ENCODE measurements around the gene PHACTR4. TPM values are rescaled to one million over a fixed set of nuclear protein-coding genes. Genes with fewer than 3 reads are reported as not detected.
A peak's percentile ranks its signal among the peaks of the same experiment; 100 is the strongest.

The PHACTR4 gene
- total RNA-seq, 6 experiments from 2014 or later: 16.1 to 25.8 (median 23.3) TPM

GRCh38 chr1:28437924-28438699 is 68.6 kb downstream of the PHACTR4 start:
- Histone ChIP-seq H3K4me1 (peaks cover 0 to 18% (median 5%) of the 10 kb centered on the region in 4 donors), H3K27ac (peak overlapping the region; percentile 29 to 59 (median 58)), H3K4me3 (peak overlapping the region; percentile 4 to 19 (median 15)), H3K36me3 (no peaks in the 10 kb centered on the region), H3K27me3 (no peaks in the 10 kb centered on the region), H3K9me3 (no peaks in the 10 kb centered on the region)
- ATAC-seq (peak; percentile 98 to 100 (median 100)), DNase-seq (peak; percentile 77 to 87 (median 80))
- intact Hi-C loops (cut with DNase I): no loop called here
- TF ChIP-seq POLR2A (IDR thresholded peaks at IDR 0.05) (peak; percentile 81), CTCF (IDR thresholded peaks at IDR 0.05) (no peak)
- 28% methylated on average over 10 of the region's 10 CpGs for WGBS (ENCODE audit: insufficient coverage, low coverage, low lambda C conversion rate, missing lambda C conversion rate)

GRCh38 chr1:28439320-28439719 is 69.8 kb downstream of the PHACTR4 start:
- TF ChIP-seq CTCF (IDR thresholded peaks at IDR 0.05) (no peak), POLR2A (IDR thresholded peaks at IDR 0.05) (no peak)
- ATAC-seq (no peak), DNase-seq (no peak)
- Histone ChIP-seq H3K27me3 (no peaks in the 10 kb centered on the region), H3K4me3 (no peak overlapping the region), H3K27ac (no peak overlapping the region), H3K4me1 (peaks cover 0 to 18% (median 5%) of the 10 kb centered on the region in 4 donors), H3K36me3 (no peaks in the 10 kb centered on the region), H3K9me3 (no peaks in the 10 kb centered on the region)
- intact Hi-C loops (cut with DNase I): no loop called here

- no peak for ATAC-seq
- no peaks in the 10 kb centered on the region for H3K36me3 ChIP-seq
- no peak overlapping the region for H3K4me3 ChIP-seq
- no peak for DNase-seq
- no peaks in the 10 kb centered on the region for H3K9me3 ChIP-seq
- TF ChIP-seq CTCF (IDR thresholded peaks at IDR 0.05): no peak
- H3K27ac ChIP-seq: no peak overlapping the region
- H3K27me3 ChIP-seq: no peaks in the 10 kb centered on the region
- WGBS (ENCODE audit: insufficient coverage, low coverage, low lambda C conversion rate, missing lambda C conversion rate): 100% methylated on average over 3 of the region's 4 CpGs
- H3K4me1 ChIP-seq: peaks cover 0 to 16% (median 5%) of the 10 kb centered on the region in 4 donors
- intact Hi-C loops (cut with DNase I): no loop called here
Observed at GRCh38 chr1:28441674-28442073, 72.1 kb downstream of the PHACTR4 start.

- ATAC-seq: no peak
- intact Hi-C loops (cut with DNase I): no loop called here
- DNase-seq: no peak
- WGBS (ENCODE audit: insufficient coverage, low coverage, low lambda C conversion rate, missing lambda C conversion rate): 90% methylated on average over 3 of the region's 3 CpGs
- no peaks in the 10 kb centered on the region for H3K36me3 ChIP-seq
- TF ChIP-seq POLR2A (IDR thresholded peaks at IDR 0.05) (no peak), CTCF (IDR thresholded peaks at IDR 0.05) (no peak)
- H3K4me3 ChIP-seq: no peak overlapping the region
- no peak overlapping the region for H3K27ac ChIP-seq
- no peaks in the 10 kb centered on the region for H3K9me3 ChIP-seq
- no peaks in the 10 kb centered on the region for H3K4me1 ChIP-seq
- no peaks in the 10 kb centered on the region for H3K27me3 ChIP-seq
Observed at GRCh38 chr1:28443550-28443949, 74.0 kb downstream of the PHACTR4 start.
